ENCODE data around the gene OGDHL. TPM values are rescaled to one million over a fixed set of nuclear protein-coding genes. Genes with fewer than 3 reads are reported as not detected.
"Not testable (repeated sequence)": the region's sequence is repeated elsewhere in the genome, so short reads cannot be mapped to it uniquely, and the experiment has no call there.

The OGDHL gene
- total RNA-seq, 1 experiment from 2014 or later = 22.6 TPM

- Histone ChIP-seq H3K9me3 (ENCODE audit: control insufficient read depth, low read depth, low read length) (no peaks in the 10 kb centered on the region), H2BK12ac (ENCODE audit: insufficient read length, low read depth, low read length) (no peak overlapping the region), H3T11ph (ENCODE audit: low read length) (no peak overlapping the region), H3K4ac (ENCODE audit: low read depth, low read length) (no peak overlapping the region), H3K4me2 (ENCODE audit: insufficient read depth, insufficient read length, low read length) (no peak overlapping the region), H2AK5ac (ENCODE audit: insufficient read length, low read length) (no peak overlapping the region), H3K18ac (ENCODE audit: insufficient read length, low read depth, low read length) (no peak overlapping the region), H4K8ac (replicated peaks; ENCODE audit: insufficient read length, low read depth, low read length) (no peak overlapping the region), H2BK5ac (ENCODE audit: insufficient read length, low read length) (no peak overlapping the region), H2BK15ac (ENCODE audit: low read depth, low read length) (no peak overlapping the region), H4K20me1 (ENCODE audit: control insufficient read depth, insufficient read depth, insufficient read length) (no peaks in the 10 kb centered on the region), H4K5ac (ENCODE audit: insufficient read length, low read depth, low read length) (no peak overlapping the region), H3K23me2 (ENCODE audit: insufficient read length, low read depth, low read length, poor library complexity, severe bottlenecking) (no peaks in the 10 kb centered on the region), H3K79me1 (ENCODE audit: insufficient read depth, low read depth, low read length, poor library complexity, severe bottlenecking) (no peaks in the 10 kb centered on the region), H3K27me3 (ENCODE audit: insufficient read depth, low read length) (no peaks in the 10 kb centered on the region), H3K23ac (ENCODE audit: insufficient read length, low read depth, low read length) (no peak overlapping the region), H3K4me1 (ENCODE audit: insufficient read depth, low read length) (no peaks in the 10 kb centered on the region), H2BK120ac (ENCODE audit: low read depth, low read length, poor library complexity, severe bottlenecking) (no peak overlapping the region), H3K27ac (ENCODE audit: insufficient read length, low read depth, low read length) (no peak overlapping the region), H2AFZ (ENCODE audit: low read length) (no peak overlapping the region), H3K79me2 (ENCODE audit: insufficient read depth, low read length) (no peaks in the 10 kb centered on the region), H4K91ac (ENCODE audit: insufficient read length, low read depth, low read length) (no peak overlapping the region), H2BK20ac (ENCODE audit: low read depth, low read length, poor library complexity, severe bottlenecking) (no peak overlapping the region), H3K9ac (ENCODE audit: extremely low read depth, insufficient read length, low read length) (no peak overlapping the region), H3K14ac (ENCODE audit: insufficient read depth, low read length) (no peak overlapping the region), H3K56ac (ENCODE audit: insufficient read length, low read depth, low read length) (no peak overlapping the region)
- no CpG with 5 or more reads among the region's 2 CpGs for WGBS (ENCODE audit: extremely low coverage, insufficient read length, low lambda C conversion rate)
- Mint-ChIP-seq H3K36me3 (ENCODE audit: insufficient read depth in 1 of 3, low read depth in 3 of 3) (peaks cover 4 to 8% (median 4%) of the 10 kb centered on the region in 3 experiments; a peak in 5 of 7 replicates), H3K9me3 (peaks cover 8 to 14% of the 10 kb centered on the region in 2 experiments; a peak in 4 of 5 replicates), H3K27me3 (ENCODE audit: low read depth) (no peaks in the 10 kb centered on the region; the same call in 1 of the 2 replicates), H3K27ac (no peak overlapping the region), H3K4me1 (no peaks in the 10 kb centered on the region), H3K4me3 (no peak overlapping the region)
- no peak for TF ChIP-seq CTCF (conservative IDR thresholded peaks at IDR 0.05)
- no peak for DNase-seq
Observed at GRCh38 chr10:49726593-49726992, 35.5 kb downstream of the OGDHL start.

GRCh38 chr10:49715157-49715556 is 47.0 kb downstream of the OGDHL start:
- not testable (repeated sequence) for H2BK12ac ChIP-seq (ENCODE audit: insufficient read length, low read depth, low read length)

More at GRCh38 chr10:49715157-49715556, 47.0 kb downstream of the OGDHL start:
- not testable (repeated sequence) for H3K4me1 ChIP-seq (ENCODE audit: insufficient read depth, low read length); H2AFZ ChIP-seq (ENCODE audit: low read length); H2BK15ac ChIP-seq (ENCODE audit: low read depth, low read length); H4K5ac ChIP-seq (ENCODE audit: insufficient read length, low read depth, low read length); DNase-seq; H3K79me1 ChIP-seq (ENCODE audit: insufficient read depth, low read depth, low read length, poor library complexity, severe bottlenecking); H3K4me3 Mint-ChIP-seq; H3K56ac ChIP-seq (ENCODE audit: insufficient read length, low read depth, low read length); H3K79me2 ChIP-seq (ENCODE audit: insufficient read depth, low read length); H3K27me3 ChIP-seq (ENCODE audit: insufficient read depth, low read length); H3K23me2 ChIP-seq (ENCODE audit: insufficient read length, low read depth, low read length, poor library complexity, severe bottlenecking); H3K27ac ChIP-seq (ENCODE audit: insufficient read length, low read depth, low read length); H3K27ac Mint-ChIP-seq; H3K9ac ChIP-seq (ENCODE audit: extremely low read depth, insufficient read length, low read length); H2BK5ac ChIP-seq (ENCODE audit: insufficient read length, low read length); H3K4me1 Mint-ChIP-seq; H3K4ac ChIP-seq (ENCODE audit: low read depth, low read length); H3K9me3 ChIP-seq (ENCODE audit: control insufficient read depth, low read depth, low read length); H3K18ac ChIP-seq (ENCODE audit: insufficient read length, low read depth, low read length); H3T11ph ChIP-seq (ENCODE audit: low read length); H3K4me2 ChIP-seq (ENCODE audit: insufficient read depth, insufficient read length, low read length); H3K23ac ChIP-seq (ENCODE audit: insufficient read length, low read depth, low read length); H2AK5ac ChIP-seq (ENCODE audit: insufficient read length, low read length); H2BK120ac ChIP-seq (ENCODE audit: low read depth, low read length, poor library complexity, severe bottlenecking); H4K8ac ChIP-seq (replicated peaks; ENCODE audit: insufficient read length, low read depth, low read length); H3K14ac ChIP-seq (ENCODE audit: insufficient read depth, low read length); H4K20me1 ChIP-seq (ENCODE audit: control insufficient read depth, insufficient read depth, insufficient read length); H2BK20ac ChIP-seq (ENCODE audit: low read depth, low read length, poor library complexity, severe bottlenecking); H4K91ac ChIP-seq (ENCODE audit: insufficient read length, low read depth, low read length)
- H3K9me3 Mint-ChIP-seq = peaks cover 12 to 16% of the 10 kb centered on the region in 2 experiments
- WGBS (ENCODE audit: extremely low coverage, insufficient read length, low lambda C conversion rate) = no CpG with 5 or more reads among the region's 7 CpGs
- H3K27me3 Mint-ChIP-seq (ENCODE audit: low read depth) = peaks cover 46% of the 10 kb centered on the region
- peaks cover 8 to 15% (median 9%) of the 10 kb centered on the region in 3 experiments; a peak in 4 of 7 replicates for H3K36me3 Mint-ChIP-seq (ENCODE audit: insufficient read depth in 1 of 3, low read depth in 3 of 3)

Data from H9 (cell line).